ENCODE data around the gene PPIF. TPM values are rescaled to one million over a fixed set of nuclear protein-coding genes. Genes with fewer than 3 reads are reported as not detected.

Gene PPIF
- total RNA-seq, 4 donors from 2014 or later: 37.2 to 149 (median 51.6) TPM

DNA sequence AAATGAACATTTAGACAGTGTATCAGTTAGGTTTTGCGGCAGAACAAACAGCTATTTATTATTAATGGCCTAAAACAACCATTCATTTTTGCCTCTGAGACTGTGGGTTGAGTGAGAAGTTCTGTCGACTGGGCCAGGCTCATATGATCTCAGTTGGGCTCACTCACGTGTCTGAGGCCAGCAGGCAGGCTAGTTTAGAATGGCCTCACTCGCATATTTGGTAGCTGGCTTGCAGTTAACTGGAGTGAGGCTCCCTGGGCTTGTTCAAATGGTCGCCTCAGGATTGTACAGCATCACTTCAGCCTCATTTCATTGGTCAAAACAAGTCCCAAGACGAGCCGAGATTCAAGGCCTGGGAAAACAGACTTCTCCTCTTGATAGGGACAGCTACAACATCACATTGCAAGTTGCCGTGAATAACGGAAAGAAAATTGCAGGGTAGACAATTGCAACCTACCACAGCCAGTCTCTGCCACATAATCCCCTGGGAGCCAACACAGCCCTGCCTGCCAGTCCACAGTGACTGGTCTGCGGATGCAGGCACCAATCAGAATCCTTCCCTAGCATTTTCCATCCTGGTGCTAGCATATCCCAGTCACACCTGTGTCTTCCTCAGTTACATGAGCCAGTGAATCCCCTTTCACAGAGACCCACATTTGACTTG lies 23.1 kb upstream of the PPIF start:
- no peak for TF ChIP-seq POLR2AphosphoS5 (IDR thresholded peaks at IDR 0.05)
- TF ChIP-seq EP300 (IDR thresholded peaks at IDR 0.05; ENCODE audit: low read depth): no peak
- TF ChIP-seq, protein P1, sequence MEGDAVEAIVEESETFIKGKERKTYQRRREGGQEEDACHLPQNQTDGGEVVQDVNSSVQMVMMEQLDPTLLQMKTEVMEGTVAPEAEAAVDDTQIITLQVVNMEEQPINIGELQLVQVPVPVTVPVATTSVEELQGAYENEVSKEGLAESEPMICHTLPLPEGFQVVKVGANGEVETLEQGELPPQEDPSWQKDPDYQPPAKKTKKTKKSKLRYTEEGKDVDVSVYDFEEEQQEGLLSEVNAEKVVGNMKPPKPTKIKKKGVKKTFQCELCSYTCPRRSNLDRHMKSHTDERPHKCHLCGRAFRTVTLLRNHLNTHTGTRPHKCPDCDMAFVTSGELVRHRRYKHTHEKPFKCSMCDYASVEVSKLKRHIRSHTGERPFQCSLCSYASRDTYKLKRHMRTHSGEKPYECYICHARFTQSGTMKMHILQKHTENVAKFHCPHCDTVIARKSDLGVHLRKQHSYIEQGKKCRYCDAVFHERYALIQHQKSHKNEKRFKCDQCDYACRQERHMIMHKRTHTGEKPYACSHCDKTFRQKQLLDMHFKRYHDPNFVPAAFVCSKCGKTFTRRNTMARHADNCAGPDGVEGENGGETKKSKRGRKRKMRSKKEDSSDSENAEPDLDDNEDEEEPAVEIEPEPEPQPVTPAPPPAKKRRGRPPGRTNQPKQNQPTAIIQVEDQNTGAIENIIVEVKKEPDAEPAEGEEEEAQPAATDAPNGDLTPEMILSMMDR (IDR thresholded peaks at IDR 0.05): no peak
- no peak for TF ChIP-seq POLR2A (IDR thresholded peaks at IDR 0.05)
- intact Hi-C loops (cut with DNase I; ENCODE audit: low total_unique reads): no loop called here
- no peaks in the 10 kb centered on the region for H3K27me3 ChIP-seq
- H3K36me3 ChIP-seq: no peaks in the 10 kb centered on the region
- H3K9me3 ChIP-seq: no peaks in the 10 kb centered on the region
- in situ Hi-C loops (cut with MboI; ENCODE audit: low pct_ligation_motif_present in 1 of 4, low pct_unique_long_range_greater_than_20kb in 1 of 4, low sequenced_read_pairs in 3 of 4): no loop called here
- no peak overlapping the region for H3K4me3 ChIP-seq
- WGBS, 2 donors (ENCODE audit: low coverage in 1 of 2): 85% methylated on average over 10 of the region's 10 CpGs; no CpG with 5 or more reads in 1 of the 2 donors
- DNase-seq: no peak
- peak overlapping the region in 2 of 4 donors; percentile 26 to 31 for H3K27ac ChIP-seq
- peaks cover 0 to 21% (median 2%) of the 10 kb centered on the region in 4 donors for H3K4me1 ChIP-seq

DNA sequence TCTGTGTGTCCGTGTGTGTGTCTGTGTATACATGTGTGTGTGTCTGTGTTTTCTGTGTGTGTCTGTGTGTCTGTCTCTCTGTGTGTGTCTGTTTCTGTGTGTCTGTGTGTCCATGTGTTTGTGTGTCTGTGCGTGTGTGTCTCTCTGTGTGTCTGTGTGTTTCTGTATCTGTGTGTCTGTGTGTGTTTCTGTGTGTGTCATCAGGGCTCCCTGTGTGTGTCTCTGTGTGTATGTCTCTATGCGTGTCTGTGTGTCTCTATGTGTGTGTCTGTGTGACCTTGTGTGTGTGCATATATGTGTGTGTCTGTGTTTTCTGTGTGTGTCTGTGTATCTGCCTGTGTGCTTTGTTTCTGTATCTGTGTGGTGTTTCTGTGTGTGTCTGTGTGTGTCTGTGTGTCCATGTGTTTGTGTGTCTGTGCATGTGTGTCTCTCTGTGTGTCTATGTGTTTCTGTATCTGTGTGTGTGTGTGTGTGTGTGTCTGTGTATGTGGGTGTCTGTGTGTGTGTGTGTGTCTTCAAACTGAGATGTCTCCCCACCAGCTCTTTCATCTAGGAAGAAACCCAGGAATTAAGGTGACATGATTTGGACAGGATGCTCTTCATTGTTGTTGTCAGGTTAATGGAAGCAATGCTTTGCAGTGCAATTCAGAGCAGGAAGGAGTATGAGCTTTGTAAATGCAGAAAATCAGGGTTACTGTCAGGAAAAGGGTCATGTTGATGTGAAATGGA lies 20.7 kb upstream of the PPIF start:
- TF ChIP-seq, protein P1 (IDR thresholded peaks at IDR 0.05): no peak
- no peak for TF ChIP-seq POLR2AphosphoS5 (IDR thresholded peaks at IDR 0.05)
- TF ChIP-seq POLR2A (IDR thresholded peaks at IDR 0.05): no peak
- TF ChIP-seq EP300 (IDR thresholded peaks at IDR 0.05; ENCODE audit: low read depth): no peak
- Histone ChIP-seq H3K27ac (no peak overlapping the region), H3K27me3 (no peaks in the 10 kb centered on the region), H3K4me1 (peaks cover 0 to 29% (median 2%) of the 10 kb centered on the region in 4 donors), H3K9me3 (no peaks in the 10 kb centered on the region), H3K36me3 (no peaks in the 10 kb centered on the region), H3K4me3 (no peak overlapping the region)
- in situ Hi-C loops (cut with MboI; ENCODE audit: low pct_ligation_motif_present in 1 of 4, low pct_unique_long_range_greater_than_20kb in 1 of 4, low sequenced_read_pairs in 3 of 4): no loop called here
- 73 to 91% methylated on average over 2 to 3 of the region's 3 CpGs for WGBS, 2 donors (ENCODE audit: low coverage in 1 of 2)
- intact Hi-C loops (cut with DNase I; ENCODE audit: low total_unique reads): no loop called here
- no peak for DNase-seq

DNA sequence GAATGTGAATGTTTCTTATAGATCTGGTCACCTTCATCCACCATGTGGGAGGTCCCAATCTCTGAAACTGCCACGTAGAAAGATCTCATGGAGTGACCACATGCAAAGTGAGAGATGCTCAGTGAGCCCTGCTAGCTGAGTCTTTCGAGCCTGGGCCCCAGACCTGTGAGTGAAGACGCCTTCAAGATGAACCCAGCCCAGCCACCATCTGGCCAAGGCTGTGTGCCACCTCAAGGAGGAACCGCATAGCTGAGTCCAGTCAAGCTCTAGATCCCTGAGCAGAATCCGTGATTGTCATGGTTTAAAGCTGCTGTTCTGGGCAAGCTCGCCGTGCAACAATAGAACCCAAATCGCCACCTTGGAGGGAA lies 20.2 kb upstream of the PPIF start:
- H3K27ac ChIP-seq: no peak overlapping the region
- no peak overlapping the region for H3K4me3 ChIP-seq
- no peaks in the 10 kb centered on the region for H3K27me3 ChIP-seq
- peaks cover 0 to 33% (median under 1%) of the 10 kb centered on the region in 4 donors for H3K4me1 ChIP-seq
- no peaks in the 10 kb centered on the region for H3K9me3 ChIP-seq
- no peaks in the 10 kb centered on the region for H3K36me3 ChIP-seq
- in situ Hi-C loops (cut with MboI; ENCODE audit: low pct_ligation_motif_present in 1 of 4, low pct_unique_long_range_greater_than_20kb in 1 of 4, low sequenced_read_pairs in 3 of 4): no loop called here
- peak; percentile 44 for DNase-seq
- TF ChIP-seq POLR2A (IDR thresholded peaks at IDR 0.05) (no peak), EP300 (IDR thresholded peaks at IDR 0.05; ENCODE audit: low read depth) (no peak), POLR2AphosphoS5 (IDR thresholded peaks at IDR 0.05) (no peak)
- TF ChIP-seq, protein P1 (IDR thresholded peaks at IDR 0.05): no peak
- intact Hi-C loops (cut with DNase I; ENCODE audit: low total_unique reads): no loop called here
- 70 to 100% methylated on average over 1 to 7 of the region's 8 CpGs for WGBS, 2 donors (ENCODE audit: low coverage in 1 of 2)

DNA sequence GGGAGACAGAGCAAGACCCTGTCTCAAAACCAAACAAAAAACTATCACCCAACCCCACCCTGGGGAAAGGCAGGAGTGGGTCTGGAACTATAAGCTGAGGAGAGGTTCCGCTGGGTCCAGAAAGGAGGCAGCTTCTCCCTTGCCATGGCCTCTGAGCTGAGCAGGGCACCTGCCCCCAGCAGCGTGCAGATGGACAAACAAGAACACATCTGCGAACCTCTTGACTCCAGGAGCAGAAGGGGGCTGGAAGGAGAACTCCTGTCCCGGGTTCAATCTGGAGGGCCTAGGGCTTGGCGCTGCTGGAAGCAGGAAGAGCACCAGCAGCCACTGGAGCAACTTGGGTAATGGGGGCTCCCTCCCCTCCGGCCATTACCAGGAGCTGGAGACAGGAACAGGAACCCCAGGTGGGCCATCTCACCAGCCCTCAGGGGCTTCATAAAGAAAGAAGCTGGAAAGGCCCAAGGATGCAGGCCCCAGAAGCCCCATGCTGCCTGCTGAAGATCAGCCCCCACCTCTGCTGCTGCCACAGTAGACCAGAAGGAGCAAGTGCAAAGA lies 19.0 kb upstream of the PPIF start:
- Histone ChIP-seq H3K36me3 (no peaks in the 10 kb centered on the region), H3K27ac (no peak overlapping the region), H3K9me3 (no peaks in the 10 kb centered on the region), H3K27me3 (no peaks in the 10 kb centered on the region), H3K4me1 (peaks cover 0 to 21% (median 0%) of the 10 kb centered on the region in 4 donors), H3K4me3 (no peak overlapping the region)
- TF ChIP-seq, protein P1 (IDR thresholded peaks at IDR 0.05): no peak
- no peak for TF ChIP-seq POLR2AphosphoS5 (IDR thresholded peaks at IDR 0.05)
- TF ChIP-seq EP300 (IDR thresholded peaks at IDR 0.05; ENCODE audit: low read depth): no peak
- WGBS, 2 donors (ENCODE audit: low coverage in 1 of 2): 91% methylated on average over 6 of the region's 6 CpGs; no CpG with 5 or more reads in 1 of the 2 donors
- intact Hi-C loops (cut with DNase I; ENCODE audit: low total_unique reads) (no loop called here), in situ Hi-C loops (cut with MboI; ENCODE audit: low pct_ligation_motif_present in 1 of 4, low pct_unique_long_range_greater_than_20kb in 1 of 4, low sequenced_read_pairs in 3 of 4) (no loop called here)
- DNase-seq: no peak

Data from transverse colon (tissue), 4 donors.